T-helper 2 cell (primary cell): ENCODE measurements around the gene GRAMD1B.
"Not testable (repeated sequence)": the region's sequence is repeated elsewhere in the genome, so short reads cannot be mapped to it uniquely, and the experiment has no call there.

Source experiments
- DNase-seq, 5 experiments: peaks; one replicate each; pipeline versions ENCODE4 v3.0.0 to v3.0.0-alpha.2; 2012 to 2022

Gene GRAMD1B

GRCh38 chr11:123569393-123569792 lies 139.3 kb downstream of the GRAMD1B start:
- DNase-seq = no peak

- DNase-seq = no peak
Observed at GRCh38 chr11:123570939-123571580, 141.0 kb downstream of the GRAMD1B start.

GRCh38 chr11:123572791-123573190 lies 142.7 kb downstream of the GRAMD1B start:
- DNase-seq = not testable (repeated sequence)

GRCh38 chr11:123573286-123573685 lies 143.2 kb downstream of the GRAMD1B start:
- DNase-seq = no peak

GRCh38 chr11:123575441-123575840 lies 145.4 kb downstream of the GRAMD1B start:
- no peak for DNase-seq

GRCh38 chr11:123576082-123576481 lies 146.0 kb downstream of the GRAMD1B start:
- no peak for DNase-seq

GRCh38 chr11:123576501-123576900 lies 146.4 kb downstream of the GRAMD1B start:
- DNase-seq = no peak

- DNase-seq = peak in 4 of 5 experiments; percentile 30 to 55 (median 36)
Observed at GRCh38 chr11:123577081-123577598, 147.1 kb downstream of the GRAMD1B start.

GRCh38 chr11:123578778-123579481 lies 148.9 kb downstream of the GRAMD1B start:
- DNase-seq = no peak

- no peak for DNase-seq
Observed at GRCh38 chr11:123579482-123579812, 149.4 kb downstream of the GRAMD1B start.

- no peak for DNase-seq
Observed at GRCh38 chr11:123580137-123580536, 150.1 kb downstream of the GRAMD1B start.

- peak; percentile 18 to 66 (median 48) for DNase-seq
Observed at GRCh38 chr11:123580557-123581275, 150.6 kb downstream of the GRAMD1B start.

- no peak for DNase-seq
Observed at GRCh38 chr11:123581651-123582399, 151.8 kb downstream of the GRAMD1B start.

- DNase-seq = peak in 1 of 5 experiments; percentile 6
Observed at GRCh38 chr11:123582992-123583504, 153.0 kb downstream of the GRAMD1B start.

GRCh38 chr11:123584186-123584585 lies 154.1 kb downstream of the GRAMD1B start:
- DNase-seq = no peak

- DNase-seq = no peak
Observed at GRCh38 chr11:123584737-123585136, 154.7 kb downstream of the GRAMD1B start.

- no peak for DNase-seq
Observed at GRCh38 chr11:123585206-123585605, 155.1 kb downstream of the GRAMD1B start.

GRCh38 chr11:123585706-123586105 lies 155.6 kb downstream of the GRAMD1B start:
- no peak for DNase-seq

- DNase-seq = no peak
Observed at GRCh38 chr11:123586568-123586967, 156.5 kb downstream of the GRAMD1B start.

- DNase-seq = no peak
Observed at GRCh38 chr11:123587044-123587443, 157.0 kb downstream of the GRAMD1B start.

GRCh38 chr11:123587559-123587958 lies 157.5 kb downstream of the GRAMD1B start:
- no peak for DNase-seq

GRCh38 chr11:123588117-123588863 lies 158.2 kb downstream of the GRAMD1B start:
- no peak for DNase-seq
